ENCODE results near the gene RBMX.
"Not testable (repeated sequence)": the region's sequence is repeated elsewhere in the genome, so short reads cannot be mapped to it uniquely, and the experiment has no call there.

The RBMX gene

DNA sequence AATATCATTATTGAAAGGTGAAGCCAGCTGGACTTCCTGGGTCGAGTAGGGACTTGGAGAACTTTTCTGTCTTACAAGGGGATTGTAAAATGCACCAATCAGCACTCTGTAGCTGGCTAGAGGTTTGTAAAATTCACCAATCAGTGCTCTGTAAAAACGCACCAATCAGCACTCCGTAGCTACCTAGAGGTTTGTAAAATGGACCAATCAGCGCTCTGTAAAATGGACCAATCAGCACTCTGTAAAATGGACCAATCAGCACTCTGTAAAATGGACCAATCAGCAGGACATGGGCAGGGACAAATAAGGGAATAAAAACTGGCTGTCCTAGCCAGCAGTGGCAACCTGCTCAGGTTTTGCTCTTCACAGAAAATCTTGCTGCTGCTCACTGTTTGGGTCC is 23.5 kb upstream of the RBMX start:
- H3K27me3 ChIP-seq (replicated peaks; ENCODE audit: control insufficient read depth, insufficient read depth, low read length); H3K9me3 ChIP-seq (ENCODE audit: control insufficient read depth, low read length); H3K4me3 ChIP-seq (ENCODE audit: low read length); H3K4me1 ChIP-seq (ENCODE audit: control insufficient read depth, insufficient read depth, low read length); DNase-seq (ENCODE audit: low read depth); H3K36me3 ChIP-seq (ENCODE audit: control insufficient read depth, insufficient read depth, low read length, severe bottlenecking); H3K9ac ChIP-seq (ENCODE audit: low read length): not testable (repeated sequence)

DNA sequence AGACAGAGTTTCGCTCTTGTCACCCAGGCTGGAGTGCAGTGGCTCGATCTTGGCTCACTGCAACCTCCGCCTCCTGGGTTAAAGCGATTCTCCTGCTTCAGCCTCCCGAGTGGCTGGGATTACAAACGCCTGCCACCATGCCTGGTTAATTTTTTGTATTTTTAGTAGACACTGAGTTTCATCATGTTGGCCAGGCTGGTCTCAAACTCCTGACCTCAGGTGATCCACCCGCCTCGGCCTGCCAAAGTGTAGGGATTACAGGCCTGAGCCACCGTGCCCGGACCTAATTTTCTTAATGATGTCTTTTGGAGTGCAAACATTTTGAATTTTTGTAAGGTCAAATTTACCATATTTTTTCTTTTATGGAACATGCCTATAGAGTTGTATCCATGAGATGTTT is 19.5 kb upstream of the RBMX start:
- not testable (repeated sequence) for H3K27me3 ChIP-seq (replicated peaks; ENCODE audit: control insufficient read depth, insufficient read depth, low read length); H3K4me3 ChIP-seq (ENCODE audit: low read length); H3K36me3 ChIP-seq (ENCODE audit: control insufficient read depth, insufficient read depth, low read length, severe bottlenecking); H3K4me1 ChIP-seq (ENCODE audit: control insufficient read depth, insufficient read depth, low read length); H3K9ac ChIP-seq (ENCODE audit: low read length); DNase-seq (ENCODE audit: low read depth); H3K9me3 ChIP-seq (ENCODE audit: control insufficient read depth, low read length)

DNA sequence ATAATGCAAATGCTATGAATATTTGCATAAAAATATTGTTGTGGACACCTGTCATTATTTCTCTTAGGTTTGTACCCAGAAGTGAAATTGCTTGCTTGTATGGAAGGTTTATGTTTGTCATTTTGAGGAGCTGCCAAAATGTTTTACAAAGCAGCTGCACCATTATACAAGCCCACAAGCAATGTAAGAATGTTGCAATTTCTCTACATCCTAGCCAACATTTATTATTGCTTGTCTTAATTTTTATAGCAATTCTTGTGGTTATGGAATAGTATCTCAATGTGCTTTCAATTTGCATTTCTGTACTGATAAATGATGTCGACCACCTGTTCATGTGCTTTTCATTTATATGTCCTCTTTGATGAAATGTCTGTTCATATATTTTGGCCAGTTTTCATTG is 18.7 kb upstream of the RBMX start:
- Histone ChIP-seq H3K36me3 (ENCODE audit: control insufficient read depth, insufficient read depth, low read length, severe bottlenecking) (no peaks in the 10 kb centered on the region), H3K9ac (ENCODE audit: low read length) (no peak overlapping the region), H3K4me1 (ENCODE audit: control insufficient read depth, insufficient read depth, low read length) (no peaks in the 10 kb centered on the region), H3K27me3 (replicated peaks; ENCODE audit: control insufficient read depth, insufficient read depth, low read length) (no peaks in the 10 kb centered on the region), H3K9me3 (ENCODE audit: control insufficient read depth, low read length) (no peaks in the 10 kb centered on the region), H3K4me3 (ENCODE audit: low read length) (no peak overlapping the region)
- DNase-seq (ENCODE audit: low read depth): peak; percentile 55

DNA sequence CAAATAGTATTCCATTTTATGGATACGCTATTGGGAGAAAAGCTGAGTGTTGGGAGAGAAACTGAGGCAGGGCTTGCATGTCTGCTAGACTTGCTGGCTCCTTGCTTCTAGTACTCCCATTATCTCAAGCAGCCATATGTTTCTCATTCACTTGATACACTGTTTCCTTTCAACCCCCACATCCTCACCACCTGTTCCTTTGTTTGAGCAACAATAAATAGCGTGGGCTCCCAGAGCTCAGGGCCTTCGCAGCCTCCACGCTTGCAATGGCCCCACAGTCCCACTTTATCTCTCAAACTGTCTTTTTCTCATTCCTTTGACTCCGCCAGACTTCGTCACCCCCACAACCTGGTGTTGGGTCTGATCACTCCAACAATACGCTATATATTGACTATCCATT is 18.2 kb upstream of the RBMX start:
- not testable (repeated sequence) for H3K27me3 ChIP-seq (replicated peaks; ENCODE audit: control insufficient read depth, insufficient read depth, low read length); DNase-seq (ENCODE audit: low read depth); H3K9me3 ChIP-seq (ENCODE audit: control insufficient read depth, low read length); H3K9ac ChIP-seq (ENCODE audit: low read length); H3K4me3 ChIP-seq (ENCODE audit: low read length); H3K36me3 ChIP-seq (ENCODE audit: control insufficient read depth, insufficient read depth, low read length, severe bottlenecking); H3K4me1 ChIP-seq (ENCODE audit: control insufficient read depth, insufficient read depth, low read length)

DNA sequence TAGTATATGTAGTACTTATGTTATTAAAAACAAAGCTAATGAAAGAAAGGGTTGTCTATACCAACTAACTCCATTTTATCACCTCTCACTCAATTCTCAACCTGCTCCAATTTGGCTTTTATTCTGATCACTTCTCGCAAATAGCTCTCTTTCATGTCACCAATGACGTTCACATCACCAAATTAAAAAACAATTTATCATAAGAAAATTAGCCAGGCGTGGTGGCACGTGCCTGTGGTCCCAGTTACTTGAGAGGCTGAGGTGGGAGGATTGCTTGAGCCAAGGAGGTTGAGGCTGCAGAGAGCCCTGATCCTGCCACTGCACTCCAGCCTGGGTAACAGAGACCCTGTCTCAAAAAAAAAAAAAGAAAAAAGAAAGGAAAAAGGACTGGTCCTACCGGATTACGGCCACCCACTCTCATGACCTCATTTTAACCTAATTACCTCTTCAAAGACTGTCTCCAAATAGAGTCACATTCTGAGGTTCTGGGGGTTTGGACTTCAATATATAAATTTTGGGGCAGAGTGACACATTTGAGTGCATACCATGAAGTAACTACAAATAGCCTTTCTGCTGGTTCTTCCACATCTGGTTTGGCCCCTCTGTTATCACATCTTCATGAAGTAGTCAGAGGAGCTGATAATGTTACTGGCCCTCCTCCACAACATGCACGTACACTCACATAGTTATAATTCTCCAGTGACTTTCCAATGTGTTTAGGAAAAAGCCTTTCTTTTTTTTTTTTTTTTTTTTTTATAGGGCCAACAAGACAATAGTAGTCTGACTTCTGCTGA is 15.8 kb upstream of the RBMX start:
- H3K27me3 ChIP-seq (replicated peaks; ENCODE audit: control insufficient read depth, insufficient read depth, low read length): no peaks in the 10 kb centered on the region
- H3K9ac ChIP-seq (ENCODE audit: low read length): no peak overlapping the region
- DNase-seq (ENCODE audit: low read depth): no peak
- H3K4me3 ChIP-seq (ENCODE audit: low read length): no peak overlapping the region
- H3K9me3 ChIP-seq (ENCODE audit: control insufficient read depth, low read length): no peaks in the 10 kb centered on the region
- H3K36me3 ChIP-seq (ENCODE audit: control insufficient read depth, insufficient read depth, low read length, severe bottlenecking): no peaks in the 10 kb centered on the region
- H3K4me1 ChIP-seq (ENCODE audit: control insufficient read depth, insufficient read depth, low read length): no peaks in the 10 kb centered on the region

DNA sequence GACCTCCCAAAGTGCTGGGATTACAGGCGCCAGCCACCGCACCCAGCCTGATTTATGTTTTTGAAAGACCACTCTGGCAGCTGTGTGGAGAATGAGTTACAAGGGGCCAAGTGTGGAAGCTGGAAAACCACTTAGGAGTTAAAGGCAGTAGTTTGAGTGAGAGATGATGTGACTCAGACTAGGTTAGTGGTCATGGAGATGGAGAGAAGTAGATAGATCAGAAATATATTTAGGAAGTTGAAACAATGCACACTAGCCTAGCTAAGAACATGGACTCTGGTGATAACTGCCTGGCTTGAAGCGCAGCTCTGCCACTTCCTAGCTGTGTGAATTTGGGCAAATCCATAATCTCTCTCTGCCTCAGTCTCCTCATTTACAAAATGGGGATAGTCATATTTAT is 11.9 kb upstream of the RBMX start:
- H3K4me1 ChIP-seq (ENCODE audit: control insufficient read depth, insufficient read depth, low read length): no peaks in the 10 kb centered on the region
- no peaks in the 10 kb centered on the region for H3K9me3 ChIP-seq (ENCODE audit: control insufficient read depth, low read length)
- H3K9ac ChIP-seq (ENCODE audit: low read length): no peak overlapping the region
- no peaks in the 10 kb centered on the region for H3K27me3 ChIP-seq (replicated peaks; ENCODE audit: control insufficient read depth, insufficient read depth, low read length)
- H3K36me3 ChIP-seq (ENCODE audit: control insufficient read depth, insufficient read depth, low read length, severe bottlenecking): no peaks in the 10 kb centered on the region
- H3K4me3 ChIP-seq (ENCODE audit: low read length): no peak overlapping the region
- no peak for DNase-seq (ENCODE audit: low read depth)

DNA sequence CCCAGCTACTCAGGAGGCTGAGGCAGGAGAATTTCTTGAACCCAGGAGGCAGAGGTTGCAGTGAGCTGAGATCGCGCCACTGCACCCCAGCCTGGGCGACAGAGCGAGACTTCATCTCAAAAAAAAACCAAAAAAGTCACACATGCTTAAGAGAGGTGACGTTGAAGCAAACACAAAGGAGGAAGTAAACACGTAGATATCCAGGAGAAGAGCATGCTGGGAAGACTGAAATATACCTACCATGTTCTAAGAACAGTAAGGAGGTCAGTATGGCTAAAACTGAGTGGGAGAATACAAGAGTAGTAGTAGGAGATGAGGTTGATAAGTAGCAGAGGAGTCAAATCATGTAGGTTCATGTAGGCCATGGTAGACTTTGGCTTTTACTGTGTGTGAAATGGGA is 10.1 kb upstream of the RBMX start:
- H3K27me3 ChIP-seq (replicated peaks; ENCODE audit: control insufficient read depth, insufficient read depth, low read length); DNase-seq (ENCODE audit: low read depth); H3K9ac ChIP-seq (ENCODE audit: low read length); H3K4me3 ChIP-seq (ENCODE audit: low read length); H3K9me3 ChIP-seq (ENCODE audit: control insufficient read depth, low read length); H3K36me3 ChIP-seq (ENCODE audit: control insufficient read depth, insufficient read depth, low read length, severe bottlenecking); H3K4me1 ChIP-seq (ENCODE audit: control insufficient read depth, insufficient read depth, low read length): not testable (repeated sequence)

DNA sequence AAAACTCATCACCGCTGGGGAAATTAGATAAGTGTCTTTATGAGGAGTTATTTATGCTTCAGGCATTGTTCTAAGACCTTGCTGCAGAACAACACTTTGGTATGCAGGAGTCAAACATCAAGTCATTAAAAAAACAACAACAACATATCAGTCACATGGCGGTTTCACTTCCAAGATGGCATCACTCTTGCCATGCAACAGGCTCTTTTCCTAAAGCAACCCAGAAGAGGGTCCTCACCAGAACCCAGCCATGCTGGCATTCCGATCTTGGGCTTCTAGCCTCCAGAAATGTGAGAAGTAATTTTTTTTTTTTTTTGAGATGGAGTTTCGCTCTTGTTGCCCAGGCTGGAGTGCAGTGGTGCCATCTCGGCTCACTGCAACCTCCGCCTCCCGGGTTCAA is 8.7 kb upstream of the RBMX start:
- no peaks in the 10 kb centered on the region for H3K4me1 ChIP-seq (ENCODE audit: control insufficient read depth, insufficient read depth, low read length)
- no peaks in the 10 kb centered on the region for H3K27me3 ChIP-seq (replicated peaks; ENCODE audit: control insufficient read depth, insufficient read depth, low read length)
- H3K4me3 ChIP-seq (ENCODE audit: low read length): no peak overlapping the region
- no peaks in the 10 kb centered on the region for H3K9me3 ChIP-seq (ENCODE audit: control insufficient read depth, low read length)
- no peak overlapping the region for H3K9ac ChIP-seq (ENCODE audit: low read length)
- no peak for DNase-seq (ENCODE audit: low read depth)
- H3K36me3 ChIP-seq (ENCODE audit: control insufficient read depth, insufficient read depth, low read length, severe bottlenecking): no peaks in the 10 kb centered on the region

DNA sequence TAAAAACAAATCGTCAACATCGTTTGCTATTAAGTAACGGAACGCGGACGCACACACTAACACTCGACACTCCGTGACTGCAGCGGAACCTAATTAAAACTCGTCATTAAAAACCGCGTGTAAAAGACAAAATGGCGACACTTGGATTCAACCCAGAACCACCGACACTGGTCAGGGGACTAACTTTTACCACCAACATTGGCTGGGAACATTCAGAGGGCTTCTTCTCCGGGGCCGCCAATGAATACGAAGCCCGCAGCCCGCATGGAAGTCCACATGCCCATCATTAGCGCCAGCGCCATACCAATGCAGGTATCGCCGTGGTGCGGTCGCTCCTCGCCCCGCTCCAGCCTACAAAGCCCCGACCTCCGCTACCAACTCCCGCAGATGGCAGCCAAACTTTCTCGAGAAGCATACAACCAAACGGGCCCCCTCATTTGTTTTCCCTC is 498 bp downstream of the RBMX start:
- peak; percentile 55 for DNase-seq (ENCODE audit: low read depth)
- peak overlapping the region; percentile 96 for H3K9ac ChIP-seq (ENCODE audit: low read length)
- peaks cover 31% of the 10 kb centered on the region for H3K36me3 ChIP-seq (ENCODE audit: control insufficient read depth, insufficient read depth, low read length, severe bottlenecking)
- H3K27me3 ChIP-seq (replicated peaks; ENCODE audit: control insufficient read depth, insufficient read depth, low read length): no peaks in the 10 kb centered on the region
- H3K9me3 ChIP-seq (ENCODE audit: control insufficient read depth, low read length): peaks cover 3% of the 10 kb centered on the region
- peak overlapping the region; percentile 94 for H3K4me3 ChIP-seq (ENCODE audit: low read length)
- H3K4me1 ChIP-seq (ENCODE audit: control insufficient read depth, insufficient read depth, low read length): no peaks in the 10 kb centered on the region

DNA sequence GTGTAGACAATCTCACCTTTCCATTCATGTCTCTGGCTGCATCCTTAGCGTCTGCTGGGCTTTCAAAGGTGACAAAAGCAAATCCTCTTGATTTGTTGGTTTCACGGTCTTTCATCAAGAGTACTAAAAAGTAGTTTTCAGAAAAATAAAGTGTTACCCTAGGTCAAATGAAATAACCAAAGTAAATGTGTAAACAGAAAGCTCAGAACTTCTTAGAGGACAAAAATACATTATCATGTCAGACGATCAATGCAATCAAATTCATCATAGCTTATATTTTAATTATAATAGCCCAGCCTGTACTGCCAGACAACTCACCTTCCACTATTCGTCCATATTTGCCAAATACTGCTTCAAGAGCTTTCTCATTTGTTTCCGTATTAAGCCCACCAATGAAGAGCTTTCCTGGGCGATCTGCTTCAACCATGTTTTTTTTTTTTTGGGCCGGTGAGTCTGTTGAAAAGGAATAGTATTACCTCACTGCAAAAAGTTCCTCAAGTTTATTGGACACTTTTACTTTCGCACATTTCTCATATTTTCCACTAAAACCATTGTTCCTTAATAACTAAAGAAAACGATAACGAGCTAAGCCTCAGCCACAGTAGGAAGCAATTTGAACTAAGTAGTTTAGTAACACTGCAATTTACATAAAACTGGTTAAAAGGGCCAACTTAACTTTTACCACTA is 1.4 kb downstream of the RBMX start:
- peak overlapping the region; percentile 96 for H3K9ac ChIP-seq (ENCODE audit: low read length)
- no peaks in the 10 kb centered on the region for H3K4me1 ChIP-seq (ENCODE audit: control insufficient read depth, insufficient read depth, low read length)
- peak; percentile 37 for DNase-seq (ENCODE audit: low read depth)
- no peaks in the 10 kb centered on the region for H3K27me3 ChIP-seq (replicated peaks; ENCODE audit: control insufficient read depth, insufficient read depth, low read length)
- peaks cover 40% of the 10 kb centered on the region for H3K36me3 ChIP-seq (ENCODE audit: control insufficient read depth, insufficient read depth, low read length, severe bottlenecking)
- peaks cover 3% of the 10 kb centered on the region for H3K9me3 ChIP-seq (ENCODE audit: control insufficient read depth, low read length)
- peak overlapping the region; percentile 94 for H3K4me3 ChIP-seq (ENCODE audit: low read length)

DNA sequence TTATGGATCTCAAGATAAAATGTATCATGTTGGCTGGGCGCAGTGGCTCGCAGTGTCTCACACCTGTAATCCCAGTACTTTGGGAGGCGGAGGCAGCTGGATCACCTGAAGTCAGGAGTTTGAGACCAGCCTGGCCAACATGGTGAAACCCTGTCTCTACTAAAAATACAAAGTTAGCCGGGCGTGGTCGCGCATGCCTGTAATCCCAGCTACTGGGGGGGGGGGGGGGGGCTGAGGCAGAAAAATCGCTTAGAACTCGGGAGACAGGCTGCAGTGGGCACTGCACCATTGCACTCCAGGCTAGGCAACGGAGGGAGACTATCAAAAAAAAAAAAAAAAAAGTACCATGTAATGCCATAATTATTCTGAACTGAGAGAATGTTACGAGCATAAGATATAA is 2.1 kb downstream of the RBMX start:
- no peaks in the 10 kb centered on the region for H3K4me1 ChIP-seq (ENCODE audit: control insufficient read depth, insufficient read depth, low read length)
- peaks cover 3% of the 10 kb centered on the region for H3K9me3 ChIP-seq (ENCODE audit: control insufficient read depth, low read length)
- no peak for DNase-seq (ENCODE audit: low read depth)
- H3K9ac ChIP-seq (ENCODE audit: low read length): peak overlapping the region; percentile 96
- H3K4me3 ChIP-seq (ENCODE audit: low read length): peak overlapping the region; percentile 94
- H3K27me3 ChIP-seq (replicated peaks; ENCODE audit: control insufficient read depth, insufficient read depth, low read length): no peaks in the 10 kb centered on the region
- peaks cover 40% of the 10 kb centered on the region for H3K36me3 ChIP-seq (ENCODE audit: control insufficient read depth, insufficient read depth, low read length, severe bottlenecking)
